WTC11 (cell line): Measurements from ENCODE around the gene MYO18B.

Experiments
- ATF2 ChIP-seq: sonication (generic); formaldehyde crosslinking; IDR thresholded peaks from 2 replicates; pipeline ENCODE4 v1.8.1; 2022; ENCODE audit warnings: low read depth, missing genetic modification reagents, borderline replicate concordance
- CTCF ChIP-seq: fragments of 200-600 bp; IDR thresholded peaks from 2 replicates; pipeline ENCODE4 v1.8.0; 2022; ENCODE audit warnings: antibody characterized with exemption
- HMGXB4 ChIP-seq: sonication (generic); formaldehyde crosslinking; IDR thresholded peaks from 2 replicates; pipeline ENCODE4 v1.8.1; 2023; ENCODE audit warnings: mild to moderate bottlenecking, moderate library complexity, missing genetic modification reagents
- MAX ChIP-seq: sonication (generic); formaldehyde crosslinking; IDR thresholded peaks from 2 replicates; pipeline ENCODE4 v1.8.0; 2022; ENCODE audit warnings: mild to moderate bottlenecking, missing genetic modification reagents
- MXD4 ChIP-seq: fragments of 250-450 bp; sonication (Bioruptor Pico); IDR thresholded peaks from 2 replicates; pipeline ENCODE4 v1.8.0; 2021; ENCODE audit warnings: mild to moderate bottlenecking, moderate library complexity, borderline replicate concordance
- NR2C2 ChIP-seq: sonication (generic); formaldehyde crosslinking; IDR thresholded peaks from 2 replicates; pipeline ENCODE4 v1.8.0; 2022; ENCODE audit warnings: mild to moderate bottlenecking, missing genetic modification reagents
- NR3C1 ChIP-seq: sonication (generic); formaldehyde crosslinking; conservative IDR thresholded peaks from 2 replicates; pipeline ENCODE4 v1.8.1; 2023; ENCODE audit warnings: low read depth, mild to moderate bottlenecking, missing genetic modification reagents
- RELA ChIP-seq: sonication (generic); formaldehyde crosslinking; IDR thresholded peaks from 2 replicates; pipeline ENCODE4 v1.8.1; 2022; ENCODE audit warnings: missing genetic modification reagents, mild to moderate bottlenecking, borderline replicate concordance
- STAT6 ChIP-seq: sonication (generic); formaldehyde crosslinking; conservative IDR thresholded peaks from 2 replicates; pipeline ENCODE4 v1.8.1; 2023; ENCODE audit warnings: mild to moderate bottlenecking, low read depth, missing genetic modification reagents, moderate library complexity
- TCF7 ChIP-seq: sonication (generic); formaldehyde crosslinking; IDR thresholded peaks from 2 replicates; pipeline ENCODE4 v1.8.0; 2022; ENCODE audit warnings: mild to moderate bottlenecking, low read depth, missing genetic modification reagents, moderate library complexity
- USF1 ChIP-seq: sonication (generic); formaldehyde crosslinking; IDR thresholded peaks from 2 replicates; pipeline ENCODE4 v1.8.0; 2022; ENCODE audit warnings: mild to moderate bottlenecking, missing genetic modification reagents
- ZNF532 ChIP-seq: fragments of 250-450 bp; sonication (Bioruptor Pico); IDR thresholded peaks from 2 replicates; pipeline ENCODE4 v1.9.0; 2021; ENCODE audit warnings: mild to moderate bottlenecking, borderline replicate concordance

- TF ChIP-seq RELA (CRISPR knock-in tag) (no peak), USF1 (CRISPR knock-in tag) (no peak), NR3C1 (CRISPR knock-in tag) (no peak), CTCF (no peak), ZNF532 (CRISPR knock-in tag) (no peak), TCF7 (CRISPR knock-in tag) (no peak), ATF2 (CRISPR knock-in tag) (no peak), HMGXB4 (CRISPR knock-in tag) (no peak), STAT6 (no peak), MAX (CRISPR knock-in tag) (no peak), MXD4 (CRISPR knock-in tag) (no peak), NR2C2 (CRISPR knock-in tag) (no peak)
These were observed 97.2 kb downstream of the MYO18B start for GRCh38 chr22:25838960-25839741.
